H4 (cell line): Measurements from ENCODE around the gene FN1. TPM values are rescaled to one million over a fixed set of nuclear protein-coding genes. Genes with fewer than 3 reads are reported as not detected.
"Not testable (repeated sequence)": the region's sequence is repeated elsewhere in the genome, so short reads cannot be mapped to it uniquely, and the experiment has no call there.

Experiments
- DNase-seq: peaks from one replicate; pipeline ENCODE4 v3.0.0-alpha.2; 2015; ENCODE audit warnings: low spot score
- total RNA-seq: library from RNA; depleted of rRNA; stranded (reverse); fragments of >200 nt; shearing (Covaris generic); gene quantifications from 2 replicates; pipeline ENCODE4 v1.2.3, GENCODE V29; 2014

The FN1 gene
- total RNA-seq, 1 experiment from 2014 or later: 270 TPM

- DNase-seq: no peak
Measured at GRCh38 chr2:215422676-215423075, 13.2 kb downstream of the FN1 start.

- no peak for DNase-seq
Measured at GRCh38 chr2:215421859-215422461, 13.9 kb downstream of the FN1 start.

GRCh38 chr2:215420471-215420935 is 15.4 kb downstream of the FN1 start:
- no peak for DNase-seq

GRCh38 chr2:215419769-215420470 is 15.9 kb downstream of the FN1 start:
- DNase-seq: no peak

DNA sequence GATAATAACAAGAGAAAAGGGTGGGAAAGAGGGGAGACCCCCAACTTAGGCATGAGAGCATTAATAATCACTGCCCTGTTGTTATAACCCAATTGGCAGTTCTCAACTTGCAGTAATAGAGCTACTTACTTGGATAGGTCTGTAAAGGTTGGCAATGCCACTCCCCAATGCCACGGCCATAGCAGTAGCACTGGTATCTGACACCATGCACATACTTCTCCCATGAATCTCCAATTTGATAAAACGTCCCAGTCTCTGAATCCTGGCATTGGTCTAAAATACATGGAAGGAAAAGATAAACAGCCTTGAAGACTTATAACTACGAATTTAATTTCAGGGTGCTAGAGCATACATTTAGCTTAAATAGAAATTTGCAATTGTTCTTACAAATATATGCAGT is 16.8 kb downstream of the FN1 start:
- no peak for DNase-seq

- no peak for DNase-seq
Measured at GRCh38 chr2:215418064-215418963, 17.6 kb downstream of the FN1 start.

DNA sequence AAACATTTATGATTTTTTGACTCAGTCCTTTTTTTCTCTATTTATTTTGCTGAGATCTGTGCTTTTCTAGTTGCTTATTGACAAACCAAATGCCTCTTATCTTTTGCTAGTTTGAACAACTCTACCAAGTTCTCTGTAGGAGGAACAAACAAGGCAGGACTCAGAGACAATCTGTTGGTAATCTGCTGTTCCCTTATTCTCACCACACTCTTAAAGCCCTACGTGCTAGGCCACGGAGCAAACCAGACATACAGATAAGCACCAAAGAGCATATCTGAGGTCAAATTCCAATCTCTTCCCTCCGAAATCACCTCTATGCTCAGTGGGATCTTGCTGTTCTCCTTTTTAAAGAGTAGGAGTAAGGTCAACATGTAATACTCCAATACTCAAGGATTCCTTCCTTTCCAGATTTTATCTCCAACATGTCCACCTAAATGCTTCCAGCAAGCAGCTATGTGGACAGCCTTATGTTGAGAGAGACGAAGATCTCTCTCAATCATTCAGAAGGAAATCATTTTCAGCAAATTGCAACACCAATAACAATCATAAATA is 18.4 kb downstream of the FN1 start:
- DNase-seq: no peak

- no peak for DNase-seq
Measured at GRCh38 chr2:215416656-215417055, 19.2 kb downstream of the FN1 start.

DNA sequence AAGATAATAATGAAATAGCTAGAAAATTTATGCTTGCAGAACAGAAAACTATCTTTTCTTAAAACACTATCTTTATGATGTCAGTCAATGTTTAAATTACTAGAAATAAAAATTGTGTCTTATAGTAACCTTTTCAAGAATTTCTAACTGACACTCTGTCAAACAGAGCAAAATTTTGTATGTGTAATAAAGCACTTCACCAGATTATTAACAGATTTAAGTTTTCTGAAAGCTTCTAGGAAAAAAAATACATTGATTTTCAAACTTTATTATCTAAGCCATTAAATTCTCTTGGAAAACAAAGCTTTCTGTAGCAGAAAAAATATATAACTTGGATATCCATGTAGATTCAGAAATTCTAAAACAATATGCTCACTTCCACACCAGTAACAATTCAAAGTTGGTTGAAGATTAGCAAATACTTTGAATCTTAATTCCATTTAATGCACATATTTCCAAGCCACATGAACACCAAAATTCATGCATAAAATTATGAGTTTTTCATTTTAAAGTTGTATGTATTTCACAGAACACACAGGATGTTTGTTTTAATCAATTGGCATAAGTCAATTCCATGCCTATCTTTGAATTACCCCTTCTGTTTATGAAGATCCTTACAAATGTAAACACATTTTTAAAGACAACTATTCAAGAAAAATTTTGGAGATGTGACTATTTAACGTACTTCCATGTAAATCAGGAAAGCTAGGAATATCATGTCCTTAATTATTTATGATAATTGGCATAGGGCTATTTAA is 19.9 kb downstream of the FN1 start:
- DNase-seq: no peak

DNA sequence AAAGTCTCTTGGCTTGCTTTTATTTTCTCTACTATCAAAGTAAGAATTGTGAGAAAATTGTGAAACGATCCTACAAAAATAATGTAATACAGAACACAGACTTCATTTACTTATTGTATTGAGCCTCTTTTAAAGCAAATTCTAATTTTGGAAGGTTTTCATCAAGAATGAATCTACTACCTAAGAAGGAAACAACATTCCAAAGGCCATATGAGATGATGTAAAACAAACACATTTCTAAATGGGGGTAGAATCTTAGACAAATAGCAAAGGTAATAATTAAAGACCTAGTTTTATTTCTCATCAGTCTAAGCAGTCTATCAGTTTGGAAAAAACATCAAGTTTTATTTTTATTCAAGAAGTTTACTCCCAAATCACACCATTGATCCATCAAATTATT is 20.6 kb downstream of the FN1 start:
- no peak for DNase-seq

DNA sequence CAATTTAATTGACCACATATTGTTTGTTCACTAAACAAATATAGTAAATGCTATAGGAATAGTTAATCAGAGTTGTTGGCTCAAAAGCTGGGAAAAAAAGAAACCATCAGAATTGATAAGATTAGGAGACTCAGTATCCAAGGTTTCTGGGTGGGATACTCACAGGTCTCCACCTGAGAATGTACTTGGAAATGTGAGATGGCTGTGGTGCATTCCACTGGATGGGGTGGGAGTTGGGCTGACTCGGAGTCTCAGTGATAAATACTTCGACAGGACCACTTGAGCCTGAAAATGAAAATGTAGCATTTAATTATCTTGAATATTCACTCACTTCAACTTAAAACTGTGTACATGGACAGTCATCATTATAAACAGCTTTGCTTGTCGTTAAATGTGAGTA is 21.2 kb downstream of the FN1 start:
- no peak for DNase-seq

GRCh38 chr2:215413974-215414373 is 21.9 kb downstream of the FN1 start:
- DNase-seq: no peak

DNA sequence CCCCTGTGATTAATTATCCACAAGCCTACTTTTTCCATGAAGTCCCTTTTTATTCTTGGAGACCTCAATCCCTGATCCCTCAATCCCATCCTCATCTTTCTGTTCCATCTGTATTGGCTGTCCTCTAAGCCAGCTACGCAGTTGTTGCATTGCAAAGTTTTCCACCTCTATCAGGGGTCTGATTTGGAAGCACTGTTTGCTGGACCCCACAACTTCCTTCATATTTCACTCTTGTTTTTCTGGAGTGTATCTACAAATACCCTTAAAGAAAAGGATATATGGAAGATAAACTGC is 22.4 kb downstream of the FN1 start:
- DNase-seq: no peak

DNA sequence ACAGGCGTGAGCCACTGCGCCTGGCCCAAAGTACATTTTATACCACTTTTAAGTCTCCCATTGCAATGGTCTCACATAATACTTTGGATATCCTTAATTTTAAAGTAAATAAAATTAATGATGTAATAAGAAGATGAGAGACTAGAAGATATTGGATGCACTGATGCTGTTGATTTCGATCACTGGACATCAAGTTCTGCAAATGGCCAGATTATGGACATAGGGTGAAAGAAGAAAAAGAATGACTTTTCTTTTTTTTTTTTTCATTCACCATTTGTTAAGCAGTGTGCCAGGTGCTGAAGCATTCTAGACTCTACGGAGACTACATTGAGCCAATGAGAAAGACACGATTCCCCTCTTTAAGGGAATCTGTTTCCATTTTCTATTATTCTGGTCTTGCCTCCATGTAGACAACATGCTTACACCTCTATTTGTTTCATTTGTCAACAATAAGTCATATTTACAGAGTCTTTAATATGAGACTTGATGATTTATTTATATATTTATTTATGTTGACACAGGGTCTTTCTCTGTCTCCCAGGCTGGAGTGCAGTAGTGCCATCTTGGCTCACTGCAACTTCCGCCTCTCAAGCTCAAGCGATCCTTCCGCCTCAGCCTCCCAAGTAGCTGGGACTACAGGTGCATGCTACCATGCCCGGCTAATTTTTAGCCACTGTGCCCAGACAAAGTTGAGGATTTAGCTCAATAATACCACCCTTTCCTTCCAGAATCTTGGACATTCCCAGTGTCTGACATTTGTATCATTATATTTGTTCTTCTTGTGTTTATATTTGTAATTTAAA is 23.7 kb downstream of the FN1 start:
- no peak for DNase-seq

GRCh38 chr2:215410932-215411285 is 25.0 kb downstream of the FN1 start:
- DNase-seq: peak; percentile 95

DNA sequence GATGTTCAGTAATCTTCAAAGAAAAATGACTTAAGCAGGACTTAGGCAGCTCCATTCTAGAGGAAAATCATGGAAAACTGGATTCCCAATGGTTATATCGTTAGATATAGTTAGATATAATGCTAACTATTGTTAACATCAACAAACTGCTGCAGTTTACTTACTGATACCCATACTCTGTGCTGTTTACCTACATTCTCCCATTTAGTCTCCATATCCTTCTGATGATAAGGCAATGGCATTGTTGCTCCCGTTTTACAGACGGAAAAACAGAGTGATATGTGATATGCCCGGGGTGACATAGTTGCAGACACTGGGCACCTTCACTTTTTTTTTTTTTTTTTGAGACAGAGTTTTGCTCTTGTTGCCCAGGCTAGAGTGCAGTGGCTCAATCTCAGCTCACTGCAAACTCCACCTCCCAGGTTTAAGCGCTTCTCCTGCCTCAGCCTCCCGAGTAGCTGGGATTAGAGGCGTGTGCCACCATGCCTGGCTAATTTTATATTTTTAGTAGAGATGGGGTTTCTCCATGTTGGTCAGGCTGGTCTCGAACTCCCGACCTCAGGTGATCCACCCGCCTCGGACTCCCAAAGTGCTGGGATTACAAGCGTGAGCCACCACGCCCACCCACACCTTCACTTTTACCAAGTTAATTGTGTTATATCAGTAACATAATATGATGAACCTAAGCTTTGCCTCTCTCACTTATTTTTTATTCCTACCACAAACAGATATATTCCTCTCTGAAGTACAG is 25.5 kb downstream of the FN1 start:
- not testable (repeated sequence) for DNase-seq

DNA sequence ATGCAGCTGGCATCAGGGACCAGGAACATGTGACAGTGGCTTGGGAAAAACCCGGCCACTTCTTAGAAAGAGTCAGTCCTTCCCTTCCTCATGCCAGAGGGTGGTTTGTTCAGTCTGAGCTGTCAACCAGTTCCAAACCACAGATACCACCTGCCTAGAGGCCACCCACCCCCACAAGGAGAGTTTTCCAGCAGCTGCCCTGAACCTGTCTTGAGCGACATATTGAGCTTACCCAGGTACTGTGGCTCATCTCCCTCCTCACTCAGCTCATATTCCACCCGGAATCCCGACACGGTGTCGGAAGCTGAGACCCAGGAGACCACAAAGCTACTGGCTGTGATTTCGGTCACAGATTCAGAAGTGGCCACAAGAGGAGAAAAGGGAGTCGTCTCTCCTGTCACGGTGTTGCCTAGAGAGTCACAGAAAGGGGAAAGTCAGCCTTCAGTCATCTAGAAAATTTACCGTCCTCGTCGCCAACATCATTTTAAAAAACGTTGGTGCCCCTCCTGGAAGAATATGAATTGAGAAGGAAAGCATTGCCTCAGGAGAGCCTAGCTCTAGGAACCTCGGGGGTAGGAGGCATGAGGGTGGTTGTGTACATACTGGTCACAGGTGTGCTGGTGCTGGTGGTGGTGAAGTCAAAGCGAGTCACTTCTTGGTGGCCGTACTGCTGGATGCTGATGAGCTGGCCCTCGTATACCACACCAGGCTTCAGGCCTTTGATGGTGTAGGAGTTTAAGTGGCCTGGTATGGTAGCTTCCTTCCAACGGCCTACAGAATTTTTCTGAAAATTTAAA is 26.3 kb downstream of the FN1 start:
- DNase-seq: no peak

- DNase-seq: not testable (repeated sequence)
Measured at GRCh38 chr2:215408441-215408840, 27.4 kb downstream of the FN1 start.

GRCh38 chr2:215407590-215408264 is 28.1 kb downstream of the FN1 start:
- DNase-seq: no peak
